ENCODE data around the gene GCGR. TPM values are rescaled to one million over a fixed set of nuclear protein-coding genes. Genes with fewer than 3 reads are reported as not detected.

GCGR gene
- total RNA-seq, 1 donor from 2014 or later: not detected

DNA sequence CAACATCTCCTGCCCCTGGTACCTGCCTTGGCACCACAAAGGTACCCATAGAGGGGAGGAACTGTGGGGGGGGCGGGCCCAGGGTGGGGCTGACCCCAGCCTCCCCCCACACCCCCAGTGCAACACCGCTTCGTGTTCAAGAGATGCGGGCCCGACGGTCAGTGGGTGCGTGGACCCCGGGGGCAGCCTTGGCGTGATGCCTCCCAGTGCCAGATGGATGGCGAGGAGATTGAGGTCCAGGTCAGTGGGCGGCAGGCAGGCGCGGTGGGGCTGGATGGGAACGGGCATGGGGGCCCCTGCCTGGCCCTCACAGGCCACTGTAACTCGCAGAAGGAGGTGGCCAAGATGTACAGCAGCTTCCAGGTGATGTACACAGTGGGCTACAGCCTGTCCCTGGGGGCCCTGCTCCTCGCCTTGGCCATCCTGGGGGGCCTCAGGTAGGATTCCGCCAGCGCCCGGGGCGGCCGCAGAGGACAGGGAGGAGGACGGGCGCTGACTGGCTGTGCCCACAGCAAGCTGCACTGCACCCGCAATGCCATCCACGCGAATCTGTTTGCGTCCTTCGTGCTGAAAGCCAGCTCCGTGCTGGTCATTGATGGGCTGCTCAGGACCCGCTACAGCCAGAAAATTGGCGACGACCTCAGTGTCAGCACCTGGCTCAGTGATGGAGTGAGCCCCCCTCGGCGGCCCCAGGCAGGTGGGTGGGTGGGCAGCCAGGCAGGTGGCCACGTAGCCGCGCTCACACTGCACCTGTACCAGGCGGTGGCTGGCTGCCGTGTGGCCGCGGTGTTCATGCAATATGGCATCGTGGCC lies 7.1 kb downstream of the GCGR start:
- Histone ChIP-seq H3F3A (ENCODE audit: low read depth) (peaks cover 3% of the 10 kb centered on the region), H3K27me3 (peaks cover 40% of the 10 kb centered on the region), H3K79me2 (ENCODE audit: low read depth) (no peaks in the 10 kb centered on the region), H3K9ac (no peak overlapping the region), H3K4me3 (no peak overlapping the region), H3K4me2 (no peak overlapping the region), H3K4me1 (no peaks in the 10 kb centered on the region), H4K20me1 (ENCODE audit: low read depth) (no peaks in the 10 kb centered on the region), H3K36me3 (no peaks in the 10 kb centered on the region), H2AFZ (replicated peaks) (no peak overlapping the region), H3K9me3 (ENCODE audit: low read depth) (no peaks in the 10 kb centered on the region), H3K27ac (no peak overlapping the region)
- Mint-ChIP-seq H3K9me3 (no peaks in the 10 kb centered on the region), H3K4me1 (no peaks in the 10 kb centered on the region), H3K36me3 (no peaks in the 10 kb centered on the region), H3K27me3 (ENCODE audit: insufficient read depth, low read depth) (peaks cover 15% of the 10 kb centered on the region), H3K27ac (no peak overlapping the region), H3K4me3 (no peak overlapping the region)
- DNase-seq (ENCODE audit: low spot score): no peak
- no peak for TF ChIP-seq EZH2phosphoT487 (IDR thresholded peaks at IDR 0.05)
- TF ChIP-seq, protein P1, sequence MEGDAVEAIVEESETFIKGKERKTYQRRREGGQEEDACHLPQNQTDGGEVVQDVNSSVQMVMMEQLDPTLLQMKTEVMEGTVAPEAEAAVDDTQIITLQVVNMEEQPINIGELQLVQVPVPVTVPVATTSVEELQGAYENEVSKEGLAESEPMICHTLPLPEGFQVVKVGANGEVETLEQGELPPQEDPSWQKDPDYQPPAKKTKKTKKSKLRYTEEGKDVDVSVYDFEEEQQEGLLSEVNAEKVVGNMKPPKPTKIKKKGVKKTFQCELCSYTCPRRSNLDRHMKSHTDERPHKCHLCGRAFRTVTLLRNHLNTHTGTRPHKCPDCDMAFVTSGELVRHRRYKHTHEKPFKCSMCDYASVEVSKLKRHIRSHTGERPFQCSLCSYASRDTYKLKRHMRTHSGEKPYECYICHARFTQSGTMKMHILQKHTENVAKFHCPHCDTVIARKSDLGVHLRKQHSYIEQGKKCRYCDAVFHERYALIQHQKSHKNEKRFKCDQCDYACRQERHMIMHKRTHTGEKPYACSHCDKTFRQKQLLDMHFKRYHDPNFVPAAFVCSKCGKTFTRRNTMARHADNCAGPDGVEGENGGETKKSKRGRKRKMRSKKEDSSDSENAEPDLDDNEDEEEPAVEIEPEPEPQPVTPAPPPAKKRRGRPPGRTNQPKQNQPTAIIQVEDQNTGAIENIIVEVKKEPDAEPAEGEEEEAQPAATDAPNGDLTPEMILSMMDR (IDR thresholded peaks at IDR 0.05): no peak
- TF ChIP-seq EZH2 (IDR thresholded peaks at IDR 0.05): no peak

DNA sequence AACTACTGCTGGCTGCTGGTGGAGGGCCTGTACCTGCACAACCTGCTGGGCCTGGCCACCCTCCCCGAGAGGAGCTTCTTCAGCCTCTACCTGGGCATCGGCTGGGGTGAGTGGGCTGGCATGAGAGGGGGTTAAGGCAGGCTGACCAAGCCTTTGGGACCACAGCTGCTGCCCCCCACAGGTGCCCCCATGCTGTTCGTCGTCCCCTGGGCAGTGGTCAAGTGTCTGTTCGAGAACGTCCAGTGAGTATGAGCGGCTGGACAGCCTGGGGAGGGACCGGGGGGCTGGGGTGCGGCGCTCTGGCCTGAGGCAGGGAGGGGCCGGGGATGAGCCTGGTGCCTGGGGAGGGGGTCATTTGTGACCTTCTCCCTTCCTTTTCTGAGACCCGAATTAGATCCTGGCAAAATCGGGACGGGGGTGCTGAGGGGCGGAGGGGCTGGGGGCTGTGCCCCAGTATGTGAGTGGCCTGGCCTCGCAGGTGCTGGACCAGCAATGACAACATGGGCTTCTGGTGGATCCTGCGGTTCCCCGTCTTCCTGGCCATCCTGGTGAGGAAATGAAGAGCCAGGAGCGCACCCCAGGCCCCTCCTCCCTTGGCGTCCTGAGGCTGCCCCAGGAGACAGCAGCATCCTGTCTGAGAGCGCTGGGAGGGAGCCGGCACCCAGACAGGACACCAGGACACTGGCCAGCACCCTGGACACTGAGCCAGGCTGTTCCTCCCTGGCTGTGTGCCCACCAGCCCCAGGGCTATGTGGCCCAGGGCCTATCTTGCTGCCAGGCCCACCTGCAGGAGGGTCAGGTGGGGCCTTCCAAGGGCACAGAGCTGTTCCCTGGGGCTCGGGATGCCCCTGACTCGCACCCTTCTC lies 8.0 kb downstream of the GCGR start:
- no peak overlapping the region for H3K4me3 ChIP-seq
- Mint-ChIP-seq H3K36me3 (no peaks in the 10 kb centered on the region), H3K4me1 (peaks cover 3% of the 10 kb centered on the region), H3K9me3 (no peaks in the 10 kb centered on the region), H3K27ac (no peak overlapping the region), H3K4me3 (no peak overlapping the region), H3K27me3 (ENCODE audit: insufficient read depth, low read depth) (peaks cover 15% of the 10 kb centered on the region)
- no peak overlapping the region for H3K27ac ChIP-seq
- no peak overlapping the region for H3K4me2 ChIP-seq
- no peaks in the 10 kb centered on the region for H3K9me3 ChIP-seq (ENCODE audit: low read depth)
- H3K27me3 ChIP-seq: peaks cover 32% of the 10 kb centered on the region
- no peak overlapping the region for H3K9ac ChIP-seq
- DNase-seq (ENCODE audit: low spot score): no peak
- no peaks in the 10 kb centered on the region for H3K79me2 ChIP-seq (ENCODE audit: low read depth)
- TF ChIP-seq EZH2 (IDR thresholded peaks at IDR 0.05) (no peak), EZH2phosphoT487 (IDR thresholded peaks at IDR 0.05) (no peak)
- TF ChIP-seq, protein P1 (IDR thresholded peaks at IDR 0.05): no peak
- no peak overlapping the region for H2AFZ ChIP-seq (replicated peaks)
- no peaks in the 10 kb centered on the region for H3K4me1 ChIP-seq
- no peaks in the 10 kb centered on the region for H4K20me1 ChIP-seq (ENCODE audit: low read depth)
- H3K36me3 ChIP-seq: no peaks in the 10 kb centered on the region
- H3F3A ChIP-seq (ENCODE audit: low read depth): peaks cover 3% of the 10 kb centered on the region

DNA sequence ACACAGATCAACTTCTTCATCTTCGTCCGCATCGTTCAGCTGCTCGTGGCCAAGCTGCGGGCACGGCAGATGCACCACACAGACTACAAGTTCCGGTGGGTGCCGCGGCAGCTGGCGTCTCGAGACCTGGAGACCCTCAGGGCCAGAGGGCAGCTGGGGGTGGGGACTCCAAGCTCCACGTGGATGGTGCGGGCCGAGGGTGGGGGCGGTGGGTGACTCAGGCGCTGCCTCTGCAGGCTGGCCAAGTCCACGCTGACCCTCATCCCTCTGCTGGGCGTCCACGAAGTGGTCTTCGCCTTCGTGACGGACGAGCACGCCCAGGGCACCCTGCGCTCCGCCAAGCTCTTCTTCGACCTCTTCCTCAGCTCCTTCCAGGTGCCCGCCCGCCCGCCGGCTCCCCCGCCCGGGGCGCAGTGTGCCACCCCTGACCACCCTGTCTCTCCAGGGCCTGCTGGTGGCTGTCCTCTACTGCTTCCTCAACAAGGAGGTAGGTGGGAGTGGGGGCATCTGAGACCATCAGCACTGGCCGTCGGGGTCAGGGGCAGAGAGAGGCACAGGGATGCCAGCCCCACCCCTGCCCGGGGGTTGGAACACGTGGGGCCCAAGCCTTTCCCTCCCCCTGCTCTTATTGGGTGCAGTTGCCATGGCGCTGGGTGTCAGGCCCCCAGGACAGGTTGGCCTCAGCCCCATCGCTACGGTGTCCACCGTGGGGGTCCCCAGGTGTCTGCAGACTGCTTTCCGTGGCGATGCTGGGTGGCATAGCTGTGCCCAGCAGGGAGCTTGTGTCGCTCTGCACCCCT lies 8.8 kb downstream of the GCGR start:
- H3F3A ChIP-seq (ENCODE audit: low read depth): peaks cover 4% of the 10 kb centered on the region
- H3K9ac ChIP-seq: no peak overlapping the region
- H3K79me2 ChIP-seq (ENCODE audit: low read depth): no peaks in the 10 kb centered on the region
- H3K27me3 ChIP-seq: peaks cover 24% of the 10 kb centered on the region
- H3K4me1 ChIP-seq: no peaks in the 10 kb centered on the region
- H3K27me3 Mint-ChIP-seq (ENCODE audit: insufficient read depth, low read depth): peaks cover 13% of the 10 kb centered on the region
- no peak overlapping the region for H3K4me3 Mint-ChIP-seq
- peaks cover 3% of the 10 kb centered on the region for H3K4me1 Mint-ChIP-seq
- TF ChIP-seq, protein P1 (IDR thresholded peaks at IDR 0.05): no peak
- TF ChIP-seq EZH2 (IDR thresholded peaks at IDR 0.05): no peak
- no peak for TF ChIP-seq EZH2phosphoT487 (IDR thresholded peaks at IDR 0.05)
- no peak overlapping the region for H3K27ac Mint-ChIP-seq
- DNase-seq (ENCODE audit: low spot score): no peak
- no peak overlapping the region for H3K27ac ChIP-seq
- no peak overlapping the region for H3K4me3 ChIP-seq
- H3K9me3 Mint-ChIP-seq: no peaks in the 10 kb centered on the region
- H3K9me3 ChIP-seq (ENCODE audit: low read depth): no peaks in the 10 kb centered on the region
- no peak overlapping the region for H3K4me2 ChIP-seq
- no peaks in the 10 kb centered on the region for H3K36me3 Mint-ChIP-seq
- no peaks in the 10 kb centered on the region for H3K36me3 ChIP-seq
- no peaks in the 10 kb centered on the region for H4K20me1 ChIP-seq (ENCODE audit: low read depth)
- H2AFZ ChIP-seq (replicated peaks): no peak overlapping the region
